Measurements from ENCODE around the gene FDX1.

Gene FDX1

DNA sequence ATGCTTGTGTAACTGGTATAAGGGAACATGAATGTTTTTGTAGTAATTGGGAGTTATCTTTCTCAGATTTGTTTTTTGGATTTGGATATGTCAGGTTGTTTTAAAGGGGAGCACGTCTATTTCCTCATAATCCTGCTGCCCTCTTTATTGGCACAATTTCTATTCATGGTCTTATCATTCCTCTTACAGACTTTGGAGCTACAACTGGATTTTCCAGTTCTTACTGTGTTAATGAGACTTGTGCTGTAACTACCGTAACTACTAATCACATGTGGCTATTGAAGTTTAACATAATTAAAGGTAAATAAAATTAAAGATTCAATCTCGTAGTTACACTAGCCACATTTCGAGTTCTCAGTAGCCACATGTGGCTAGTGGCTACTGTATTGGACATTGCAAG lies 1.9 kb downstream of the FDX1 start:
- DNase-seq, result no peak

DNA sequence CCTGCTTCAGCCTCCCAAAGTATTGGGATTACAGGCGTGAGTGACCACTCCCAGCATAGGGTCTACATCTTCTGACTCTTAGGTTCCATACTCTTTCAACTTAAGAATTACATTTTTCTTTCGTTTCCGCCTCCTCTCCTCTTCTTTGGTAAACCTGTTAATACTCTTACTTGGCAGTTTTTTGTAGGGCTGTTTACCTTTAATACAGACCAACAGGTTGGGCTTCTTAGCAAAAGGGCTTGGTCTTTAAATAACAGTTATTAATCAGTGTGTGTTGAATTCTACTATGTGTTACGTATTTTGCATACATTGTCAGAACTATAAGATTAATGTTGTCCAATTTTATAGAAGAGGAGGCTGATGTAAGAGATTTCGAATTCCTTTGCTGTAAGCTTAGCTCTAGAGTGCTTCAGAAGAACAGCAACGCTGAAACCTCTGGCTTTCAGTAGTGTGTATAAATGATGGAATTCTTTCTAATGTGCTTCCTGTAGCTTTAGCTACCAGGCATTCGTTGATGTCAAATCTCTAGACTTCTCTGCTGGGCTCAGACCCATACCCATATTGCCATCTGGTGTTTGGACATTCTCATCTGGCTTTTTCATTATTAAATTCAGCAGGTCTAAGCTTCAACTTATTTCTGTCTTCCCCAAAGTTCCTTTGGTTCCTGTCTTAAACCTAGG lies 3.1 kb downstream of the FDX1 start:
- DNase-seq, result no peak

- DNase-seq, result no peak
Observed at GRCh38 chr11:110433393-110434333, 3.9 kb downstream of the FDX1 start.

- no peak for DNase-seq
Observed at GRCh38 chr11:110434952-110435779, 5.4 kb downstream of the FDX1 start.

DNA sequence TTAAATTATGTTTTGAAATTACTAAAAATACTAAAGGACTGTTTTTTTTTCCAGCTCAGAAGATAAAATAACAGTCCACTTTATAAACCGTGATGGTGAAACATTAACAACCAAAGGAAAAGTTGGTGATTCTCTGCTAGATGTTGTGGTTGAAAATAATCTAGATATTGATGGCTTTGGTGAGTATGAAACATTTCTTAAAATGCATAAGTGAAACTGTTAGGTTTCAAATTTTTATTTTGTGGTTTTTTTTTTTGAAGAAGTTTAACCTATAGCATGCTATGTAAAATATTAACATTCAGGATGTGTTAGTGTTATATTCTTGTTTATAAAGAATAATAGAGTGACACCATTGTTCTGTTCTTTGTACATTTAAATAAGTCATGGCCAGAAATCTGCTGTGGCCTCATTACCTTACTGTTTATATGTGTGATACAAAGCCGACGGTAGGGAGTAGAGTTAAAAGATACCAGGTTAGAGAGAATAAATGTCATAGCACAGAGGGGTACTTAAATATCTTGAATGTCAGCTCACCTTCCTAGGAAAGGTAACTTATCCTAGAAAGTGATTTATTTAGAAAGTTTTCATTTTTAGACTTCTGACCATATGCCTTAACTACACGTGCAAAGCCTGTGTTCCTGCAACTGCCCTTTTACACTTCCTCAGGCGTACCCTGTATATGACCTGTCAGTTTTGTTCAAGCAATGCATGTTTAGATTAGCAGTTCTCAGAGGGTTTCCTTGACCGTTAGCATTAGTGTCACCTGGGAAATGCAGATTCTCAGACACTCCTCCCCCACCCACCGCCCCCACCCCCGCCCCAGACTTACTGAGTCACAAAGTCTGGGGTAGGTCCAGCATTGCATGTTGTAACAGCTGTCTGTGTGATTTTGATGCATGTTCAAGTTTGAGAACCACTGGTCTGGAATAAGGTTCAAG lies 6.3 kb downstream of the FDX1 start:
- DNase-seq, result no peak

GRCh38 chr11:110438017-110438416 lies 8.3 kb downstream of the FDX1 start:
- DNase-seq, result no peak

GRCh38 chr11:110445437-110445836 lies 15.7 kb downstream of the FDX1 start:
- DNase-seq, result no peak

DNA sequence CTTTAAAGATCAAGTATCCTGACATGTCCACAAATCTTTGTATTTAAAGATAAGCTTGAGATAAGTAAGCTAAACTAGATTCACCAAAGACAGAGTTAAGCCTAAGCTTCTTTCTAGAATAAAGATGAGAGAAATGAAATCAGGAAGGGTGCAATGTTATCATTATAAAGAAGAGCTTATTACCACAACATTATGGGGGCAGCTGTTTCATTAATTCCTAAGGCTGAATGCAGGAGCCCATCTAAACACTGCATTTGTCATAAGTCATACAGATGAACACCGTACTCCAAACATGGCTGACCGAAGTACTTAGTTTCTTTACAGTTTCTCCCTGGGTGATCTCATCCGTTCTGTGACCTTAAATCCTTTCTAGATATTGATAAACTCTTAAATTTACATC lies 16.3 kb downstream of the FDX1 start:
- no peak for DNase-seq

DNA sequence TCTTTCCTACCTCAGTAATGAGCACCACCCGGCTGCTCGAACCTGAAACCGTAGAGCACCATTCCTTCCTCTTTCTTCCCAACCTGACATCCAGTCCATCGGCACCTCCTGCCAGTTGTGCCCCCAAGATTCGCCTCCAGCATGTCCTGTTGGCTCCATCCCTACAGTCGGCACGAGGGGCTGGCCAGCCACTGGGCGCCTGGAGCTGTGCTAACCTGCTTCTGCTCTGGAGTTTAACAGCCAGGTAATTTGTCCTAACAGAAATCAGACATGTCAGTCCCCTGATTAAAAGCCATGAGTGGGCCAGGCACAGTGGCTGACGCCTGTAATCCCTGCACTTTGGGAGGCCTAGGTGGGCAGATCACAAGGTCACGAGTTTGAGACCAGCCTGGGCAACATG lies 16.8 kb downstream of the FDX1 start:
- no peak for DNase-seq

DNA sequence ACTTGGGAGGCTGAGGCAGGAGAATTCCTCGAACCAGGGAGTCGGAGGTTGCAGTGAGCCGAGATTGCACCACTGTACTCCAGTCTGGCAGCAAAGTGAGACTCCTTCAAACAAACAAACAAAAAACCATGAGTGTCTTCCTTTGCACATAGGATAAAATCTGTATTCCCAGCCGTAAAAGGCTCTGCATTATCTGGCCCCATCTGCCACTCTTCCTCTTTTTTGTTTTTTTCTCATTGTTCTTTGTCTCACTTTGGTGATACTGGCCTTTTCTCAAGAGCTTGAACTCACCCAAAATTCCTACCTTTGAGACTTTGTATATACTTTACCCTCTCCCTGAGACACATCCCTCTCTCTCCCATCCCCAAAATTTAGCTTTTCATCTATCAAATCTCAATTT lies 17.6 kb downstream of the FDX1 start:
- no peak for DNase-seq

GRCh38 chr11:110447897-110448745 lies 18.4 kb downstream of the FDX1 start:
- peak in 1 of 2 experiments; percentile 7 for DNase-seq

DNA sequence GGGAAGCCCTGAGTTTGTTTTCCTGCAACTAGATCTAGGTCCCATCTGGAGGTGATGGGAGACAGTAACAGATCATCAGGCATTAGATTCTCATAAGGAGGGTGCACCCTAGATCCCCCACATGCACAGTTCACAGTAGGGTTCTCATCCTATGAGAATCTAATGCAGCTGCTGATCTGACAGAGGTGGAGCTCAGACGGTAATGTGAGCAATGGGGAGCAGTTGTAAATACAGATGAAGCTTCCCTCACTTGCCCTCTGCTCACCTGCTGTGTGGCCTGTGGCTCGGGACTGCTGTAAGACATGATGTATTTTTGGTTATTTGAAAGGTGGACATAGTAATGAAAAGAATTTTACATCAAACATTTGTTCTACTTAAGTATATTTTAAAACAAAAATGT lies 20.5 kb downstream of the FDX1 start:
- no peak for DNase-seq

DNA sequence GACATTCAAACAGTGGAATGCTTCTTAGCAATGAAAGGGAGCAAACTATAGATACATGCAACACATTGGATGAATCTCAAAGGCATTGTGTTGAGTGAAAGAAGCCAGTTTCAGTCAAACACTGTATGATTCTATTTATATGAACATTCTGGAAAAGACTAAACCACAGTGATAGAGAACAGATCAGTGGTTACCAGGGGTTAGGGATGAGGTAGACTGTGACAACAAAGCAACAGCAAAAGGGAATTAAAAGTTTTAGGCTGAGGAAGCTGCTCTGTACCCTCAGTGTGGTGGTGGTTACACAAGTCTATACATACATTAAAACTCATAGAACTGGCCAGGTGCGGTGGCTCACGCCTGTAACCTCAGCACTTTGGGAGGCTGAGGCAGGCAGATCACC lies 23.0 kb downstream of the FDX1 start:
- DNase-seq, result no peak

GRCh38 chr11:110453684-110454354 lies 24.1 kb downstream of the FDX1 start:
- no peak for DNase-seq

- no peak for DNase-seq
Observed at GRCh38 chr11:110454609-110455008, 24.9 kb downstream of the FDX1 start.

- DNase-seq, result no peak
Observed at GRCh38 chr11:110455718-110456117, 26.0 kb downstream of the FDX1 start.

DNA sequence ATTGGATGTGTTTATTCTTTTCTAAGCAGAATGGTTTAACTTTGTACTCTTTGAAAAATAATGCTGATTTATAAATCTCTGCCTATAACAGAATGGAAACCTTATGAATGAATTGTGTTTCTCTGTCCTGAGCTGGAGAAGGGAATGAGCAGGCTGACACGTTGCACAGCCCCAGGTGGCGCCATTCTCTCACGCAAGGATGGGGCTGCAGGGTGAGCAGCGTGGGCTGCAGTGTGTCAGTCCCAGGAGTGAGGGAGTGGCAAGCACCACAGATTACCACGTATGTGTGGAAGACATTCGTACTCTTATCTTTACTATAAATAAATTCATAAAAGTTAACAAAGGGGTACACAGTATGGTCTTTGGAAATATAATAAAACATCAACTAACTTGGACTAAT lies 33.4 kb downstream of the FDX1 start:
- DNase-seq, result no peak

GRCh38 chr11:110465231-110465630 lies 35.5 kb downstream of the FDX1 start:
- no peak for DNase-seq

DNA sequence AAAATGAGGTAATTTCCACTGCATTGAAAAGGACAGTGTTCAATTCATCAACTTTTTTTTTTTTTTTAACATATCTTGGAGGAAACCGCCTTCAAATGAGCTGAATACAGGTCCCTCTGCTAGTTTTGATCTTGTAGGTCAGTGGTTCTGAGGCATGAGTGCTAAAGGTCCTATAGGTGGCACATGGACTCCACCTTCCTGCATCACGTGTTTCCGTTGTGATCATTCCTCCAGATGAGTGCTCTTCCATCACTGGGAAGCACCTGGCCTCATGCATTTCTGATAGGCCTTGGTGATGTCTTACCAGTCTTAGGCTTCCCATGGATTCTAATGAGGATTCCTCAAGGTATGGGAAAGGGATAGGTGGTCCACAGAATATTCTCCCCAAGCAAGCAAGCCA lies 37.8 kb downstream of the FDX1 start:
- no peak for DNase-seq

DNA sequence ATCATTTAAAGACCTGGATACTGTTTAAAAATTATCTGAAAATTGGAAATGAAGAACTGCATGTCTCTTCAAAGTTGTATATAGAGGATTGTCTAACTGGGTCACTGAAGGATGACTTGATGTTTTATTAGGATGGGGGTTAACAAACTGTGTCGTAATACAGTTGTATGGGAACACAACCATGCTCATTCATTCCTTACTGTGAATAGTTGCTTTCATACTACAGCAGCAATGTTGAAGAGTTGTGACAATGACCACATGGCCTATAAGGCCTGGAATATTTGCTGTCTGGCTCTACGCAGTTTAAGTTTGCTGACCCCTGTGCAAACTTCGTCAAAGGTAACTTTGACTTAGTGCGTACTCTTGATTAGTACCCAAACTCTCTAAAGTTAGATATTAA lies 38.4 kb downstream of the FDX1 start:
- no peak for DNase-seq

GRCh38 chr11:110469127-110469526 lies 39.4 kb downstream of the FDX1 start:
- no peak for DNase-seq
